Kidney (tissue), 14 donors: ENCODE results near the gene RNF41. TPM values are rescaled to one million over a fixed set of nuclear protein-coding genes. Genes with fewer than 3 reads are reported as not detected.

Experiments
- DNase-seq, 5 donors: peaks; one replicate each; pipeline ENCODE4 v3.0.0-alpha.2; 2013 to 2020
- FAIRE-seq: peaks from 2 replicates; lab custom pipeline; 2012; peaks lifted over from hg19 to GRCh38; lab: Jason Lieb, UNC
- H3K27ac ChIP-seq, 2 donors: one replicate each; pipeline ENCODE4 v1.7.0; 2013; ENCODE audit warnings: low read depth in 2 of 2, low read length in 2 of 2, inconsistent platforms in 1 of 2
- H3K27me3 ChIP-seq: one replicate; pipeline ENCODE4 v1.7.1; 2013; ENCODE audit warnings: low read length, inconsistent platforms; ENCODE audit not compliant: control insufficient read depth, insufficient read depth
- H3K36me3 ChIP-seq, 3 donors: one replicate each; pipeline versions ENCODE4 v1.7.0 to v1.7.1; 2013; ENCODE audit warnings: low read length in 3 of 3, control low read depth in 1 of 3, inconsistent platforms in 1 of 3; ENCODE audit not compliant: insufficient read depth in 3 of 3, control insufficient read depth in 2 of 3
- H3K4me1 ChIP-seq, 3 donors: one replicate each; pipeline versions ENCODE4 v1.7.0 to v1.7.1; 2013; ENCODE audit warnings: low read length in 3 of 3, inconsistent platforms in 1 of 3, low read depth in 1 of 3; ENCODE audit not compliant: control insufficient read depth in 2 of 3, insufficient read depth in 2 of 3
- H3K4me3 ChIP-seq, 3 donors: one replicate each; pipeline versions ENCODE4 v1.7.0 to v1.8.1; 2013; ENCODE audit warnings: low read length in 3 of 3, control low read depth in 1 of 3, inconsistent platforms in 1 of 3
- H3K9ac ChIP-seq, 3 donors: one replicate each; pipeline versions ENCODE4 v1.7.0 to v1.7.1; 2013; ENCODE audit warnings: low read length in 3 of 3, control low read depth in 1 of 3, inconsistent platforms in 1 of 3
- H3K9me3 ChIP-seq, 3 donors: one replicate each; pipeline versions ENCODE4 v1.7.0 to v1.7.1; 2013; ENCODE audit warnings: low read length in 3 of 3, control low read depth in 1 of 3, inconsistent platforms in 1 of 3; ENCODE audit not compliant: control insufficient read depth in 2 of 3, insufficient read depth in 1 of 3
- intact Hi-C: fragments of 100-400 bp; cut with DNase I; formaldehyde crosslinking; loops from one replicate; pipeline ENCODE4 v1.11.1; 2022
- polyA plus RNA-seq: library from polyadenylated mRNA; stranded (reverse); fragments of 350-450 nt; fragmentation: Illumina TruSeq; extraction: RNeasy Lipid Tissue Mini Kit (QIAGEN cat#74804); gene quantifications from one replicate; pipeline ENCODE4 v1.2.3, GENCODE V29; 2014; ENCODE audit warnings: low read depth, low replicate concordance; ENCODE audit not compliant: insufficient read depth
- total RNA-seq: library from RNA; stranded (reverse); fragmentation: NEBNext Ultra II Directional; extraction: Animal tissue kit (Norgen Biotek cat#: 25700); gene quantifications from one replicate; pipeline ENCODE4 v1.2.1, GENCODE V29; 2021
- TF ChIP-seq, protein P1 (sequence below): IDR thresholded peaks from 3 replicates; pipeline ENCODE4 v1.5.1; 2012; ENCODE audit warnings: mild to moderate bottlenecking, moderate library complexity, borderline replicate concordance; ENCODE audit not compliant: insufficient read depth; ENCODE audit errors: extremely low read depth
- donor health status: control.
- donor health status: control.
- donor health status: control.
- donor health status: control.
- donor health status: control.
- donor health status: DM: yes; HTN: yes; CAD: no.
- donor health status: Normal renal cell carcinoma (clear cell type).

Gene RNF41
- total and polyA plus RNA-seq, 2 donors from 2014 or later: 17.6 to 45.5 TPM

DNA sequence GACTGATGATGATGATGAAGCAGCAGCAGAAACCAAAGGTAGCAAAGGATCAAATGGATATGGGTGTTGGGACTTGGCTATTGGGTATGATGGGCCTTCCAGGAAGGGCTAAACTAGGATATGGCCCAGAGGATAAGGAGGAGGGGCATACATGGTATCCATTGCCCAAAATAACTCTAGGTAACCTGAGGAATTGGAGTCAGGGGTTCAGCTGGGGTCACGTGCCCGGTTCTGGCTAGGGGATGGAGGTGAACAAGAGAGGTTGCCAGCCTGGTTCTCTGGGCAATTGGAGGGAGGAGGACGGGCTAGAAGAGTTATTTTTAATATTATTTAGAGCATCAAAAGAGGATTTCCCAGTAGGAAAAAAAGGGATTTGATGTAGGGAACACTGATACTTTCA is 39.2 kb upstream of the RNF41 start:
- Histone ChIP-seq H3K27me3 (no peaks in the 10 kb centered on the region), H3K4me1 (peaks cover 4 to 13% (median 10%) of the 10 kb centered on the region in 3 donors), H3K4me3 (no peak overlapping the region), H3K36me3 (peaks cover 0 to 9% (median 0%) of the 10 kb centered on the region in 3 donors), H3K9me3 (no peaks in the 10 kb centered on the region), H3K27ac (no peak overlapping the region), H3K9ac (no peak overlapping the region)
- intact Hi-C loops: no loop called here
- DNase-seq (no peak), FAIRE-seq (no peak)
- TF ChIP-seq, protein P1, sequence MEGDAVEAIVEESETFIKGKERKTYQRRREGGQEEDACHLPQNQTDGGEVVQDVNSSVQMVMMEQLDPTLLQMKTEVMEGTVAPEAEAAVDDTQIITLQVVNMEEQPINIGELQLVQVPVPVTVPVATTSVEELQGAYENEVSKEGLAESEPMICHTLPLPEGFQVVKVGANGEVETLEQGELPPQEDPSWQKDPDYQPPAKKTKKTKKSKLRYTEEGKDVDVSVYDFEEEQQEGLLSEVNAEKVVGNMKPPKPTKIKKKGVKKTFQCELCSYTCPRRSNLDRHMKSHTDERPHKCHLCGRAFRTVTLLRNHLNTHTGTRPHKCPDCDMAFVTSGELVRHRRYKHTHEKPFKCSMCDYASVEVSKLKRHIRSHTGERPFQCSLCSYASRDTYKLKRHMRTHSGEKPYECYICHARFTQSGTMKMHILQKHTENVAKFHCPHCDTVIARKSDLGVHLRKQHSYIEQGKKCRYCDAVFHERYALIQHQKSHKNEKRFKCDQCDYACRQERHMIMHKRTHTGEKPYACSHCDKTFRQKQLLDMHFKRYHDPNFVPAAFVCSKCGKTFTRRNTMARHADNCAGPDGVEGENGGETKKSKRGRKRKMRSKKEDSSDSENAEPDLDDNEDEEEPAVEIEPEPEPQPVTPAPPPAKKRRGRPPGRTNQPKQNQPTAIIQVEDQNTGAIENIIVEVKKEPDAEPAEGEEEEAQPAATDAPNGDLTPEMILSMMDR: no peak

DNA sequence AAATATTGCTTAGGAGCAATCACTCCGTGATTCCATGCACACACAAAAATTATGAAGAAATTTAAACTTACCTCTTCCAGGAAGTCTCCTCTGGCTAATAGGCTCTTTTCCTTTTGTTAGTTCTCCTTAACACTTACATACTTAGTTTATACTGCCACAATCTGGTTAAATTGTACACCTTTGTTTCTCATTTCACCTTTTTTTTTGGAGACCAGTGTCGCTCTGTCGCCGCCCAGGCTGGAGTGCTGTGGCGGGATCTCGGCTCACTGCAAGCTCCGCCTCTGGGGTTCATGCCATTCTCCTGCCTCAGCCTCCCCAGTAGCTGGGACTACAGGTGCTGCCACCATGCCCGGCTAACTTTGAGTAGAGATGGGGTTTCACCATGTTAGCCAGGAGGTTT is 38.7 kb upstream of the RNF41 start:
- Histone ChIP-seq H3K9me3 (no peaks in the 10 kb centered on the region), H3K4me1 (peaks cover 4 to 13% (median 10%) of the 10 kb centered on the region in 3 donors), H3K9ac (no peak overlapping the region), H3K4me3 (no peak overlapping the region), H3K27ac (no peak overlapping the region), H3K36me3 (peaks cover 0 to 14% (median 2%) of the 10 kb centered on the region in 3 donors), H3K27me3 (no peaks in the 10 kb centered on the region)
- FAIRE-seq (no peak), DNase-seq (no peak)
- intact Hi-C loops: no loop called here
- TF ChIP-seq, protein P1: no peak

DNA sequence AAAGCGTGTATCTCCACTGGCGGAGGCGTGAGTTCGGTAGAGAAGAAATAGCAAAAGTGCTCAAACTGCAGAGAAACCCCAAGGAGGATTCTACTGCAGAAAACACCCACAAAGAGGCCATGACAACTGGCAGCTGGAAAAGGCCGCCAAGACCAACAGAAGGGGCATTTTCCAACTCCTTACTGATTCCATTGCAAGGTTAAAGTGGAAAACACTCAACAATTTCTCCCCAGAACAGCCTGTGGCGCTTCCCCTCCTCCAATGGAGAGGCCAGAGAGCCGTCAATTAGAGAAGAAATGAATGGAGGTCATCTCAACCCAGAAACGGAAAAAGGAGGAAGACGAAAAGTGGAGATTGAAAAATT is 37.1 kb upstream of the RNF41 start:
- TF ChIP-seq, protein P1: no peak
- Histone ChIP-seq H3K9me3 (no peaks in the 10 kb centered on the region), H3K36me3 (peaks cover 4 to 26% (median 13%) of the 10 kb centered on the region in 3 donors), H3K27ac (peak overlapping the region; percentile 74 to 79), H3K4me1 (peaks cover 4 to 13% (median 10%) of the 10 kb centered on the region in 3 donors), H3K27me3 (no peaks in the 10 kb centered on the region), H3K9ac (peak overlapping the region; percentile 66 to 88 (median 86)), H3K4me3 (peak overlapping the region; percentile 46 to 87 (median 75))
- no peak for FAIRE-seq
- DNase-seq: no peak
- intact Hi-C loops: no loop called here
